CD14-positive monocyte (primary cell): Measurements from ENCODE around the gene CD22. TPM values are rescaled to one million over a fixed set of nuclear protein-coding genes. Genes with fewer than 3 reads are reported as not detected.
A peak's percentile ranks its signal among the peaks of the same experiment; 100 is the strongest.

Experiments used
- DNase-seq, 3 donors: peaks; one replicate each; pipeline ENCODE4 v3.0.0-alpha.2; 2011 to 2022
- H2AFZ ChIP-seq: 2 replicates; pipeline ENCODE4 v1.6.0; 2012; ENCODE audit warnings: mild to moderate bottlenecking, low read depth, low read length, inconsistent platforms; ENCODE audit not compliant: insufficient read depth, poor library complexity, severe bottlenecking
- H3K27ac ChIP-seq, 2 donors: 1 replicate in 1 of 2; 2 replicates in 1 of 2; pipeline ENCODE4 v1.5.1; 2012 to 2013; ENCODE audit warnings: low read length in 2 of 2, control low read depth in 1 of 2, inconsistent platforms in 1 of 2, low read depth in 1 of 2, mild to moderate bottlenecking in 1 of 2
- H3K27me3 ChIP-seq, 2 donors: one replicate each; pipeline versions ENCODE4 v1.6.0 to v1.6.1; 2011 to 2013; ENCODE audit warnings: low read length in 2 of 2; ENCODE audit not compliant: control insufficient read depth in 2 of 2, insufficient read depth in 2 of 2
- H3K36me3 ChIP-seq, 2 donors: replicated peaks in 1 of 2; 1 replicate in 1 of 2; 2 replicates in 1 of 2; pipeline versions ENCODE4 v1.5.1 to v1.6.1; 2012 to 2013; ENCODE audit warnings: low read length in 2 of 2, control low read depth in 1 of 2, inconsistent platforms in 1 of 2, mild to moderate bottlenecking in 1 of 2; ENCODE audit not compliant: insufficient read depth in 2 of 2, control insufficient read depth in 1 of 2
- H3K4me1 ChIP-seq, 2 donors: 1 replicate in 1 of 2; 2 replicates in 1 of 2; pipeline versions ENCODE4 v1.5.1 to v1.6.1; 2012 to 2013; ENCODE audit warnings: low read length in 2 of 2, control low read depth in 1 of 2, inconsistent platforms in 1 of 2, mild to moderate bottlenecking in 1 of 2, moderate library complexity in 1 of 2; ENCODE audit not compliant: insufficient read depth in 2 of 2, control insufficient read depth in 1 of 2
- H3K4me2 ChIP-seq: replicated peaks from 2 replicates; pipeline ENCODE3; 2012; ENCODE audit warnings: low read length, moderate library complexity, mild to moderate bottlenecking; ENCODE audit not compliant: poor library complexity, severe bottlenecking; ENCODE audit errors: extremely low read depth
- H3K4me3 ChIP-seq, 3 experiments: fragments of 200-600 bp in 1 of 3; sonication (generic) in 1 of 3; replicated peaks in 1 of 3; 1 replicate in 2 of 3; 2 replicates in 1 of 3; pipeline ENCODE4 v1.5.1; 2011 to 2013; ENCODE audit warnings: low read length in 3 of 3, mild to moderate bottlenecking in 3 of 3, control low read depth in 2 of 3, low read depth in 2 of 3, inconsistent platforms in 1 of 3, moderate library complexity in 1 of 3
- H3K79me2 ChIP-seq: 2 replicates; pipeline ENCODE4 v1.6.0; 2012; ENCODE audit warnings: mild to moderate bottlenecking, control low read depth, inconsistent platforms, low read length, moderate library complexity; ENCODE audit not compliant: insufficient read depth
- H3K9ac ChIP-seq: 2 replicates; pipeline ENCODE4 v1.6.0; 2017; ENCODE audit warnings: low read length, mild to moderate bottlenecking; ENCODE audit not compliant: insufficient read depth, poor library complexity, severe bottlenecking
- H3K9me3 ChIP-seq, 2 donors: replicated peaks in 1 of 2; 1 replicate in 1 of 2; 2 replicates in 1 of 2; pipeline versions ENCODE4 v1.5.1 to v1.6.1; 2012 to 2013; ENCODE audit warnings: low read length in 2 of 2, control low read depth in 1 of 2; ENCODE audit not compliant: control insufficient read depth in 1 of 2, insufficient read depth in 1 of 2
- H4K20me1 ChIP-seq: 2 replicates; pipeline ENCODE4 v1.6.0; 2012; ENCODE audit warnings: mild to moderate bottlenecking, low read length, control low read depth, moderate library complexity; ENCODE audit not compliant: insufficient read depth
- H3K27ac Mint-ChIP-seq, 7 donors: one replicate each; pipeline ENCODE4 v1.8.0; 2020; ENCODE audit warnings: mild to moderate bottlenecking in 7 of 7, mixed read lengths in 7 of 7, moderate library complexity in 6 of 7, inconsistent platforms in 2 of 7
- H3K27me3 Mint-ChIP-seq, 3 donors: one replicate each; pipeline ENCODE4 v1.8.0; 2021 to 2022; ENCODE audit warnings: low read depth in 3 of 3, mild to moderate bottlenecking in 3 of 3, mixed read lengths in 3 of 3, moderate library complexity in 3 of 3, inconsistent platforms in 1 of 3
- H3K36me3 Mint-ChIP-seq, 2 donors: one replicate each; pipeline ENCODE4 v1.8.0; 2020; ENCODE audit warnings: mixed read lengths in 2 of 2, inconsistent platforms in 1 of 2, mild to moderate bottlenecking in 1 of 2
- H3K4me1 Mint-ChIP-seq: one replicate; pipeline ENCODE4 v1.8.0; 2020; ENCODE audit warnings: mild to moderate bottlenecking, mixed read lengths
- H3K4me3 Mint-ChIP-seq, 2 donors: one replicate each; pipeline ENCODE4 v1.8.0; 2020; ENCODE audit warnings: mild to moderate bottlenecking in 2 of 2, mixed read lengths in 2 of 2, moderate library complexity in 1 of 2
- H3K9me3 Mint-ChIP-seq, 7 donors: one replicate each; pipeline ENCODE4 v1.8.0; 2020 to 2022; ENCODE audit warnings: mixed read lengths in 7 of 7, mild to moderate bottlenecking in 6 of 7, moderate library complexity in 6 of 7, inconsistent platforms in 2 of 7
- CTCF ChIP-seq: fragments of 200-600 bp; IDR thresholded peaks from one replicate; pipeline ENCODE4 v1.8.0; 2022; ENCODE audit warnings: antibody characterized with exemption, mild to moderate bottlenecking
- WGBS: methylation state at CpG from one replicate; pipeline ENCODE4 v1.1.5; 2013; ENCODE audit warnings: missing lambda C conversion rate; ENCODE audit not compliant: insufficient coverage; 5-methylcytosine and 5-hydroxymethylcytosine counted together
- intact Hi-C, 2 donors: fragments of 100-400 bp; cut with micrococcal nuclease; formaldehyde crosslinking; loops; one replicate each; pipeline versions ENCODE4 v1.15.0 to v1.15.1; 2023
- polyA plus RNA-seq, 3 donors: library from polyadenylated mRNA; depleted of rRNA in 1 of 3; unstranded in 2 of 3; stranded (reverse) in 1 of 3; fragments of 300-500 nt in 2 of 3; fragments of >200 nt in 1 of 3; fragmentation: Illumina TruSeq in 2 of 3; gene quantifications; 1 replicate in 2 of 3; 2 replicates in 1 of 3; pipeline ENCODE4 v1.2.3, GENCODE V29; 2012 to 2021

Gene CD22
- polyA plus RNA-seq, 3 donors = 0.24 to 4.8 (median 0.88) TPM

GRCh38 chr19:35346193-35347052, 17.4 kb downstream of the CD22 start:
- Histone ChIP-seq H3K27me3 (no peaks in the 10 kb centered on the region), H2AFZ (peak overlapping the region; percentile 48), H3K27ac (peak overlapping the region; percentile 63 to 86), H3K9me3 (no peaks in the 10 kb centered on the region), H3K4me1 (peaks cover 36 to 46% of the 10 kb centered on the region in 2 donors), H3K9ac (peak overlapping the region; percentile 55), H3K79me2 (no peaks in the 10 kb centered on the region), H4K20me1 (no peaks in the 10 kb centered on the region), H3K4me2 (peak overlapping the region; percentile 61), H3K36me3 (no peaks in the 10 kb centered on the region), H3K4me3 (peak overlapping the region in 1 of 3 experiments; percentile 45)
- no peak for TF ChIP-seq CTCF
- 42% methylated on average over 28 of the region's 28 CpGs for WGBS
- Mint-ChIP-seq H3K4me3 (peak overlapping the region; percentile 39 to 82), H3K4me1 (peaks cover 45% of the 10 kb centered on the region), H3K27me3 (peaks cover 3 to 23% (median 9%) of the 10 kb centered on the region in 3 donors), H3K9me3 (peaks cover 0 to 5% (median 0%) of the 10 kb centered on the region in 7 donors), H3K36me3 (peaks cover 4 to 5% of the 10 kb centered on the region in 2 donors), H3K27ac (peak overlapping the region; percentile 88 to 98 (median 95))
- intact Hi-C loops = loop anchor here (2.0 to 10.0 kb wide), 2 partner anchors 18 to 152 kb away; partner anchors contain the start of gene CD22 (in 1 of the 2)
- DNase-seq = peak; percentile 70 to 87 (median 82)

GRCh38 chr19:35347171-35347929, 18.4 kb downstream of the CD22 start, which contains the start of gene FFAR1:
FFAR1 (plus strand) TSS chr19:35347902; CDS start chr19:35351552, 3,650 bp downstream.
- peak; percentile 91 to 95 (median 91) for DNase-seq
- no peak for TF ChIP-seq CTCF
- intact Hi-C loops = loop anchor here (2.0 to 10.0 kb wide), 2 partner anchors 19 to 153 kb away; partner anchors contain the start of gene CD22 (in 1 of the 2)
- peaks cover 1 to 24% (median 9%) of the 10 kb centered on the region in 3 donors for H3K27me3 Mint-ChIP-seq
- H3K4me3 ChIP-seq = peak within 1 kb of the TSS in 1 of 3 experiments; percentile 45
- WGBS = 21% methylated on average over 10 of the region's 18 CpGs
- H3K27ac Mint-ChIP-seq = peak within 1 kb of the TSS; percentile 88 to 98 (median 95)
- H3K79me2 ChIP-seq = no peaks in the 10 kb centered on the region
- peak within 1 kb of the TSS; percentile 48 for H2AFZ ChIP-seq
- peak within 1 kb of the TSS; percentile 63 to 86 for H3K27ac ChIP-seq
- peak within 1 kb of the TSS; percentile 61 for H3K4me2 ChIP-seq
- H4K20me1 ChIP-seq = no peaks in the 10 kb centered on the region
- no peaks in the 10 kb centered on the region for H3K9me3 ChIP-seq
- peaks cover 31 to 39% of the 10 kb centered on the region in 2 donors for H3K4me1 ChIP-seq
- peaks cover 0 to 2% (median 0%) of the 10 kb centered on the region in 7 donors for H3K9me3 Mint-ChIP-seq
- H3K36me3 ChIP-seq = no peaks in the 10 kb centered on the region
- peak within 1 kb of the TSS; percentile 55 for H3K9ac ChIP-seq
- H3K4me1 Mint-ChIP-seq = peaks cover 37% of the 10 kb centered on the region
- H3K27me3 ChIP-seq = no peaks in the 10 kb centered on the region
- H3K4me3 Mint-ChIP-seq = peak within 1 kb of the TSS; percentile 39 to 82
- H3K36me3 Mint-ChIP-seq = peaks cover 4 to 5% of the 10 kb centered on the region in 2 donors
